Measurements from ENCODE around the gene MAB21L1. TPM values are rescaled to one million over a fixed set of nuclear protein-coding genes. Genes with fewer than 3 reads are reported as not detected.

The MAB21L1 gene
- total and polyA plus RNA-seq, 7 donors, result 0.34 to 1.8 (median 1.2) TPM

GRCh38 chr13:35473802-35474201 lies 2.7 kb downstream of the MAB21L1 start:
- no peak for ATAC-seq

DNA sequence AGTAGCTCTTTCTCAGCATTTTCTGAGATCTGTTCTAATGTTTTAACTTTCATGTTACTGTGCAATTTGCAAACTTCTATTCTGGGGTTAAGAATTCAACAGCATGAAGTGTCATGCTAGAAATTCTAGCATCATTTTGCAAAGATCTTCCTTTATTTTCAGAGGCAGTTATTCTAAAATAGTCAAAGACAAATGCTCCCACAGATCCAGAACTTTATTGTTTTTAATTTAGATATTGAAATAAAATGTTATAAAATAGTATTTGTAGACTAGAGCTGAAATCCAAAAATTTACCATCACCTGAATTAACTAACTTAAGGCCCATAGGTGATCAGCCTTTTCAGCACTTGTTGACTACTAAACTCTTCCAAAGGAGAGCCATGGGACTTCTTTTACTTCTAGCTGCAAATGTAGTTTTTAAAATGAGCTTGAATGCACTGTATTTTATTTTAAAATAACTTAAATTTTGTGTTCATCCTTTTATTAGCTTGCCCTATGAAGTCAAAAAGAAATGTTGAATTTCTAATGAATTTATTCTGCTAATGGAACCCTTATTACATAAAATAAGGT lies 3.2 kb downstream of the MAB21L1 start:
- no peaks in the 10 kb centered on the region for H3K36me3 ChIP-seq (ENCODE audit: insufficient read depth in 1 of 2, low read depth in 1 of 2)
- DNase-seq (no peak), ATAC-seq (no peak)
- H3K4me3 ChIP-seq, result peak overlapping the region; percentile 70
- no peaks in the 10 kb centered on the region for H3K4me1 ChIP-seq
- TF ChIP-seq CTCF (IDR thresholded peaks at IDR 0.05), result no peak
- intact Hi-C loops (cut with DNase I), result no loop called here
- no peaks in the 10 kb centered on the region for H3K9me3 ChIP-seq
- H3K27ac ChIP-seq, result peak overlapping the region; percentile 1
- no peaks in the 10 kb centered on the region for H3K27me3 ChIP-seq (ENCODE audit: insufficient read depth in 3 of 3, low read length in 2 of 3)

More at GRCh38 chr13:35473802-35474201, 2.7 kb downstream of the MAB21L1 start:
- WGBS, 3 donors, result 65 to 74% (median 73%) methylated on average over 2 of the region's 2 CpGs
- Histone ChIP-seq H3K36me3 (ENCODE audit: insufficient read depth in 1 of 2, low read depth in 1 of 2) (no peaks in the 10 kb centered on the region), H3K4me3 (peak overlapping the region; percentile 70), H3K4me1 (no peaks in the 10 kb centered on the region), H3K27me3 (ENCODE audit: insufficient read depth in 3 of 3, low read length in 2 of 3) (no peaks in the 10 kb centered on the region), H3K27ac (no peak overlapping the region), H3K9me3 (no peaks in the 10 kb centered on the region)
- no peak for TF ChIP-seq CTCF (IDR thresholded peaks at IDR 0.05)
- DNase-seq, result no peak
- intact Hi-C loops (cut with DNase I), result no loop called here

- intact Hi-C loops (cut with DNase I), result no loop called here
- H3K27ac ChIP-seq, result peak overlapping the region; percentile 80
- ATAC-seq (no peak), DNase-seq (peak in 1 of 2 donors; percentile 45)
- peak overlapping the region; percentile 70 for H3K4me3 ChIP-seq
- no peaks in the 10 kb centered on the region for H3K9me3 ChIP-seq
- no peak for TF ChIP-seq CTCF (IDR thresholded peaks at IDR 0.05)
- no peaks in the 10 kb centered on the region for H3K36me3 ChIP-seq (ENCODE audit: insufficient read depth in 1 of 2, low read depth in 1 of 2)
- 55 to 66% (median 64%) methylated on average over 7 of the region's 7 CpGs for WGBS, 3 donors
- no peaks in the 10 kb centered on the region for H3K27me3 ChIP-seq (ENCODE audit: insufficient read depth in 3 of 3, low read length in 2 of 3)
- no peaks in the 10 kb centered on the region for H3K4me1 ChIP-seq
Measured at GRCh38 chr13:35472323-35472881, 4.1 kb downstream of the MAB21L1 start.

- ATAC-seq (peak in 1 of 4 donors; percentile 10), DNase-seq (peak in 1 of 2 donors; percentile 48)
- no peaks in the 10 kb centered on the region for H3K4me1 ChIP-seq
- peak overlapping the region; percentile 80 for H3K27ac ChIP-seq
- no peaks in the 10 kb centered on the region for H3K9me3 ChIP-seq
- intact Hi-C loops (cut with DNase I), result no loop called here
- TF ChIP-seq CTCF (IDR thresholded peaks at IDR 0.05), result no peak
- 63 to 68% (median 65%) methylated on average over 28 of the region's 28 CpGs for WGBS, 3 donors
- no peaks in the 10 kb centered on the region for H3K36me3 ChIP-seq (ENCODE audit: insufficient read depth in 1 of 2, low read depth in 1 of 2)
- peak overlapping the region; percentile 70 for H3K4me3 ChIP-seq
- H3K27me3 ChIP-seq (ENCODE audit: insufficient read depth in 3 of 3, low read length in 2 of 3), result no peaks in the 10 kb centered on the region
Measured at GRCh38 chr13:35471706-35472322, 4.7 kb downstream of the MAB21L1 start.
